Measurements from ENCODE around the gene NDUFV3. TPM values are rescaled to one million over a fixed set of nuclear protein-coding genes. Genes with fewer than 3 reads are reported as not detected.

The NDUFV3 gene
- total and polyA plus RNA-seq, 2 of the 8 experiments (the other 6 are each of a cell fraction or from before 2014, with no cell fraction given): 17.0 to 44.4 TPM

DNA sequence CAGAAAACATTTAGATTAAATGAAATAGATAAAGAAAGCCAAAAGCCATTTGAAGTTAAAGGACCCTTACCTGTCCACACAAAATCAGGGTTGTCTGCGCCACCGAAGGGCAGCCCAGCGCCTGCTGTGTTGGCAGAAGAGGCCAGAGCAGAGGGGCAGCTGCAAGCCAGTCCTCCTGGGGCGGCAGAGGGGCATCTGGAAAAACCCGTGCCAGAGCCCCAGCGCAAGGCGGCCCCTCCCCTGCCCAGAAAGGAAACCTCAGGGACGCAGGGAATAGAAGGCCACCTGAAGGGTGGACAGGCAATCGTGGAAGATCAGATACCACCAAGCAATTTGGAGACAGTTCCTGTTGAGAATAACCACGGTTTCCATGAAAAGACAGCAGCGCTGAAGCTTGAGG is 10.7 kb downstream of the NDUFV3 start:
- Histone ChIP-seq H3K56ac (replicated peaks; ENCODE audit: insufficient read length, low read depth, low read length) (no peak overlapping the region), H3K4me3 (ENCODE audit: extremely low read depth in 1 of 4, insufficient read depth in 2 of 4, low read depth in 3 of 4, low read length in 4 of 4) (no peak overlapping the region), H3K9me3 (ENCODE audit: insufficient read depth in 2 of 2, low read depth in 1 of 2, low read length in 1 of 2) (no peaks in the 10 kb centered on the region; a peak in 1 of 4 replicates), H3K9ac (replicated peaks in 1 of 4; ENCODE audit: extremely low read depth in 1 of 4, low read depth in 3 of 4, low read length in 3 of 4) (no peak overlapping the region), H2AFZ (ENCODE audit: low read length) (no peak overlapping the region), H2BK120ac (replicated peaks; ENCODE audit: low read depth, low read length) (no peak overlapping the region), H3K27ac (ENCODE audit: low read depth, low read length) (no peak overlapping the region), H3K18ac (ENCODE audit: extremely low read depth, low read length) (no peak overlapping the region), H4K91ac (replicated peaks; ENCODE audit: insufficient read length, low read length) (no peak overlapping the region), H3K79me2 (ENCODE audit: control insufficient read depth in 1 of 2, insufficient read depth in 2 of 2, low read length in 2 of 2) (no peaks in the 10 kb centered on the region; a peak in 1 of 4 replicates), H2BK12ac (ENCODE audit: low read depth, low read length) (no peak overlapping the region), H2BK20ac (ENCODE audit: low read length) (no peak overlapping the region), H3K79me1 (ENCODE audit: low read depth, low read length) (0 out of 2 replicates have a peak, but pooled peaks cover 2% of the 10 kb centered on the region), H2BK15ac (ENCODE audit: low read length) (no peak overlapping the region), H3K23ac (ENCODE audit: insufficient read length) (no peak overlapping the region), H4K8ac (ENCODE audit: extremely low read depth, insufficient read depth, low read length) (no peak overlapping the region), H3K36me3 (ENCODE audit: control insufficient read depth in 2 of 4, insufficient read depth in 4 of 4, low read length in 3 of 4) (peaks cover 15 to 49% (median 36%) of the 10 kb centered on the region in 4 experiments), H2AK5ac (ENCODE audit: low read depth, low read length) (no peak overlapping the region), H3K23me2 (ENCODE audit: low read depth, low read length) (no peaks in the 10 kb centered on the region), H4K20me1 (replicated peaks in 1 of 2; ENCODE audit: control insufficient read depth in 1 of 2, insufficient read depth in 2 of 2, low read length in 2 of 2) (peaks cover 0 to 5% of the 10 kb centered on the region in 2 experiments), H3K27me3 (replicated peaks in 1 of 4; ENCODE audit: control insufficient read depth in 3 of 4, extremely low read depth in 1 of 4, insufficient read depth in 3 of 4, low read length in 3 of 4) (no peaks in the 10 kb centered on the region), H3K14ac (ENCODE audit: insufficient read length) (no peak overlapping the region), H4K5ac (ENCODE audit: insufficient read length, low read depth, low read length) (no peak overlapping the region), H2BK5ac (ENCODE audit: low read depth, low read length) (no peak overlapping the region), H3K4me1 (replicated peaks in 1 of 4; ENCODE audit: control insufficient read depth in 3 of 4, insufficient read depth in 4 of 4, low read length in 3 of 4) (no peaks in the 10 kb centered on the region), H3K4me2 (ENCODE audit: insufficient read depth in 1 of 2, low read depth in 2 of 2, low read length in 2 of 2) (no peak overlapping the region), H3K4ac (replicated peaks; ENCODE audit: insufficient read length, low read depth, low read length) (no peak overlapping the region)
- DNase-seq (ENCODE audit: low read depth in 1 of 2, low spot score in 2 of 2): no peak
- ChIA-PET POLR2A (ENCODE audit: partially characterized antibody) (interaction anchor here (1.0 to 1.3 kb wide), 3 partner anchors 9 to 11 kb away, joined by 3 read pairs; partner anchors contain the start of gene NDUFV3), CTCF (ENCODE audit: partially characterized antibody) (interaction anchor here (1.2 kb wide), 1 partner anchor 12 kb away, joined by 6 read pairs; no protein-coding TSS in a partner anchor)
- TF ChIP-seq EGR1 (IDR thresholded peaks at IDR 0.05; ENCODE audit: borderline replicate concordance, low read depth, low read length): no peak
- TF ChIP-seq CREB1 (IDR thresholded peaks at IDR 0.05): no peak
- no peak for TF ChIP-seq CBX8 (IDR thresholded peaks at IDR 0.05; ENCODE audit: borderline replicate concordance, low read depth, low read length)
- no peak for FAIRE-seq
- 94% methylated on average over 11 of the region's 11 CpGs; no CpG with 5 or more reads in 1 of the 2 experiments for WGBS, 2 experiments (ENCODE audit: extremely low coverage in 1 of 2, insufficient coverage in 1 of 2, insufficient read length in 1 of 2, insufficient replicate concordance in 2 of 2, low coverage in 1 of 2, low lambda C conversion rate in 2 of 2, missing lambda C conversion rate in 1 of 2)

All from H1 (cell line).